Endothelial cell of umbilical vein (primary cell): Measurements from ENCODE around the gene GLI3.

Experiments used
- EZH2 ChIP-seq: IDR thresholded peaks from 2 replicates; pipeline ENCODE4 v1.6.1; 2012; ENCODE audit warnings: borderline replicate concordance, low read depth, mild to moderate bottlenecking, moderate library complexity, low read length, inconsistent platforms; ENCODE audit not compliant: severe bottlenecking
- MYC ChIP-seq: IDR thresholded peaks from one replicate; pipeline ENCODE4 v1.6.1; 2011; ENCODE audit warnings: mild to moderate bottlenecking, low read depth, low read length
- POLR2A ChIP-seq: IDR thresholded peaks from 2 replicates; pipeline ENCODE4 v1.6.1; 2012; ENCODE audit warnings: low read depth, mild to moderate bottlenecking, control low read depth, low read length
- POLR2AphosphoS5 ChIP-seq: IDR thresholded peaks from 2 replicates; pipeline ENCODE4 v1.6.1; 2012; ENCODE audit warnings: low read depth, mild to moderate bottlenecking, control low read depth, low read length, moderate library complexity; ENCODE audit not compliant: insufficient read depth
- TF ChIP-seq, protein P1 (sequence below), 2 donors: IDR thresholded peaks; 1 replicate in 1 of 2; 2 replicates in 1 of 2; pipeline ENCODE4 v1.5.1; 2011; ENCODE audit warnings: low read length in 2 of 2, mild to moderate bottlenecking in 2 of 2, moderate library complexity in 2 of 2, control low read depth in 1 of 2, inconsistent platforms in 1 of 2, low read depth in 1 of 2; ENCODE audit not compliant: insufficient read depth in 1 of 2; ENCODE audit errors: extremely low read depth in 1 of 2

- TF ChIP-seq, protein P1, sequence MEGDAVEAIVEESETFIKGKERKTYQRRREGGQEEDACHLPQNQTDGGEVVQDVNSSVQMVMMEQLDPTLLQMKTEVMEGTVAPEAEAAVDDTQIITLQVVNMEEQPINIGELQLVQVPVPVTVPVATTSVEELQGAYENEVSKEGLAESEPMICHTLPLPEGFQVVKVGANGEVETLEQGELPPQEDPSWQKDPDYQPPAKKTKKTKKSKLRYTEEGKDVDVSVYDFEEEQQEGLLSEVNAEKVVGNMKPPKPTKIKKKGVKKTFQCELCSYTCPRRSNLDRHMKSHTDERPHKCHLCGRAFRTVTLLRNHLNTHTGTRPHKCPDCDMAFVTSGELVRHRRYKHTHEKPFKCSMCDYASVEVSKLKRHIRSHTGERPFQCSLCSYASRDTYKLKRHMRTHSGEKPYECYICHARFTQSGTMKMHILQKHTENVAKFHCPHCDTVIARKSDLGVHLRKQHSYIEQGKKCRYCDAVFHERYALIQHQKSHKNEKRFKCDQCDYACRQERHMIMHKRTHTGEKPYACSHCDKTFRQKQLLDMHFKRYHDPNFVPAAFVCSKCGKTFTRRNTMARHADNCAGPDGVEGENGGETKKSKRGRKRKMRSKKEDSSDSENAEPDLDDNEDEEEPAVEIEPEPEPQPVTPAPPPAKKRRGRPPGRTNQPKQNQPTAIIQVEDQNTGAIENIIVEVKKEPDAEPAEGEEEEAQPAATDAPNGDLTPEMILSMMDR (IDR thresholded peaks at IDR 0.05; ENCODE audit: extremely low read depth in 1 of 2, insufficient read depth in 1 of 2, low read depth in 1 of 2, low read length in 2 of 2): no peak
- TF ChIP-seq POLR2AphosphoS5 (no peak), POLR2A (no peak), MYC (no peak), EZH2 (no peak)
These were observed 241.3 kb downstream of the GLI3 start for GRCh38 chr7:41995632-41996271.
